Thymus (tissue), 14 donors: ENCODE results near the gene SNX12. TPM values are rescaled to one million over a fixed set of nuclear protein-coding genes. Genes with fewer than 3 reads are reported as not detected.

Experiments
- DNase-seq, 9 donors: peaks; one replicate each; pipeline ENCODE4 v3.0.0-alpha.2; 2013; ENCODE audit warnings: low spot score in 9 of 9, low read depth in 6 of 9, missing footprints in 1 of 9
- H3K27ac ChIP-seq, 2 donors: one replicate each; pipeline ENCODE4 v1.5.1; 2013; ENCODE audit warnings: control low read depth in 1 of 2, low read depth in 1 of 2, low read length in 1 of 2, mild to moderate bottlenecking in 1 of 2, moderate library complexity in 1 of 2
- H3K27me3 ChIP-seq, 2 donors: one replicate each; pipeline ENCODE4 v1.5.1; 2013; ENCODE audit warnings: low read length in 1 of 2; ENCODE audit not compliant: control insufficient read depth in 2 of 2, insufficient read depth in 1 of 2
- H3K36me3 ChIP-seq, 2 donors: one replicate each; pipeline ENCODE4 v1.5.1; 2013; ENCODE audit warnings: low read length in 1 of 2, mild to moderate bottlenecking in 1 of 2, moderate library complexity in 1 of 2; ENCODE audit not compliant: control insufficient read depth in 2 of 2, insufficient read depth in 2 of 2
- H3K4me1 ChIP-seq, 2 donors: one replicate each; pipeline ENCODE4 v1.5.1; 2013; ENCODE audit warnings: low read length in 2 of 2; ENCODE audit not compliant: control insufficient read depth in 2 of 2, insufficient read depth in 2 of 2
- H3K4me3 ChIP-seq, 2 donors: one replicate each; pipeline ENCODE4 v1.5.1; 2013; ENCODE audit warnings: low read length in 2 of 2, control low read depth in 1 of 2, mild to moderate bottlenecking in 1 of 2
- H3K9me3 ChIP-seq, 2 donors: one replicate each; pipeline ENCODE4 v1.5.1; 2013; ENCODE audit warnings: low read length in 1 of 2, mild to moderate bottlenecking in 1 of 2; ENCODE audit not compliant: control insufficient read depth in 2 of 2, insufficient read depth in 1 of 2
- WGBS: extraction: QIAGEN DNeasy Blood & Tissue Kit; methylation state at CpG from one replicate; pipeline ENCODE4 v1.1.7; 2013; 5-methylcytosine and 5-hydroxymethylcytosine counted together
- long read RNA-seq, 10 donors: transcript quantifications; one replicate each; lab custom pipeline, GENCODE V29; 2026
- polyA plus RNA-seq: library from polyadenylated mRNA; stranded (reverse); fragments of 200-250 nt; gene quantifications from one replicate; pipeline ENCODE4 v1.2.3, GENCODE V29; 2013
- total RNA-seq: library from RNA; stranded (reverse); fragments of 120-200 nt; gene quantifications from one replicate; pipeline ENCODE4 v1.2.4, GENCODE V29; 2013
- donor health status: healthy.

SNX12 gene
- total RNA-seq (29.7 TPM), polyA plus RNA-seq (23.5 TPM)
- long read RNA-seq, donor 1 = 0 reads
- long read RNA-seq, donor 2, transcript SNX12-202 (4 exons, 2,376 nt) = major isoform, 25 of 25 reads
- long read RNA-seq, donor 2, partial matches to known transcripts = 0 of 25 reads
- long read RNA-seq, donor 2, other reads (novel, unspliced or antisense) = 0 of 25 reads
- long read RNA-seq, donor 3, transcript SNX12-202 (4 exons, 2,376 nt) = major isoform, 12 of 23 reads
- long read RNA-seq, donor 3, partial matches to known transcripts = 11 of 23 reads
- long read RNA-seq, donor 3, other reads (novel, unspliced or antisense) = 0 of 23 reads
- long read RNA-seq, donor 4, transcript SNX12-202 (4 exons, 2,376 nt) = major isoform, 7 of 7 reads
- long read RNA-seq, donor 4, partial matches to known transcripts = 0 of 7 reads
- long read RNA-seq, donor 4, other reads (novel, unspliced or antisense) = 0 of 7 reads
- long read RNA-seq, donor 5, transcript SNX12-202 (4 exons, 2,376 nt) = major isoform, 16 of 16 reads
- long read RNA-seq, donor 5, partial matches to known transcripts = 0 of 16 reads
- long read RNA-seq, donor 5, other reads (novel, unspliced or antisense) = 0 of 16 reads
- long read RNA-seq, donor 6, transcript SNX12-202 (4 exons, 2,376 nt) = major isoform, 9 of 9 reads
- long read RNA-seq, donor 6, partial matches to known transcripts = 0 of 9 reads
- long read RNA-seq, donor 6, other reads (novel, unspliced or antisense) = 0 of 9 reads
- long read RNA-seq, donor 7, transcript SNX12-202 (4 exons, 2,376 nt) = major isoform, 10 of 10 reads
- long read RNA-seq, donor 7, partial matches to known transcripts = 0 of 10 reads
- long read RNA-seq, donor 7, other reads (novel, unspliced or antisense) = 0 of 10 reads
- long read RNA-seq, donor 8, partial matches to known transcripts = 0 of 3 reads
- long read RNA-seq, donor 8, other reads (novel, unspliced or antisense) = 0 of 3 reads
- long read RNA-seq, donor 9, transcript SNX12-202 (4 exons, 2,376 nt) = major isoform, 6 of 6 reads
- long read RNA-seq, donor 9, partial matches to known transcripts = 0 of 6 reads
- long read RNA-seq, donor 9, other reads (novel, unspliced or antisense) = 0 of 6 reads
- long read RNA-seq, donor 10, transcript SNX12-202 (4 exons, 2,376 nt) = major isoform, 5 of 5 reads
- long read RNA-seq, donor 10, partial matches to known transcripts = 0 of 5 reads
- long read RNA-seq, donor 10, other reads (novel, unspliced or antisense) = 0 of 5 reads

GRCh38 chrX:71068044-71068918 is at the start of gene SNX12:
Gene SNX12, minus strand, starts transcription at chrX:71068334. Its CDS starts 28 bp downstream, at chrX:71068306.
- Histone ChIP-seq H3K4me1 (peaks cover 0 to 2% of the 10 kb centered on the region in 2 donors), H3K27ac (peak within 1 kb of the TSS; percentile 85 to 88), H3K4me3 (peak within 1 kb of the TSS; percentile 59 to 65), H3K27me3 (no peaks in the 10 kb centered on the region), H3K9me3 (no peaks in the 10 kb centered on the region), H3K36me3 (no peaks in the 10 kb centered on the region)
- DNase-seq = peak; percentile 66 to 94 (median 85)
- under 1% methylated on average over 73 of the region's 73 CpGs for WGBS

GRCh38 chrX:71117358-71117757 is 49.2 kb upstream of the SNX12 start:
- H3K27me3 ChIP-seq = no peaks in the 10 kb centered on the region
- peaks cover 9 to 25% of the 10 kb centered on the region in 2 donors for H3K4me1 ChIP-seq
- no peak overlapping the region for H3K4me3 ChIP-seq
- WGBS = 96% methylated on average over 10 of the region's 10 CpGs
- no peak overlapping the region for H3K27ac ChIP-seq
- no peaks in the 10 kb centered on the region for H3K9me3 ChIP-seq
- peaks cover 15 to 26% of the 10 kb centered on the region in 2 donors for H3K36me3 ChIP-seq
- DNase-seq = no peak

- whole genome bisulfite sequencing = 12% methylated on average over 5 of the region's 5 CpGs
- Histone ChIP-seq H3K27me3 (no peaks in the 10 kb centered on the region), H3K4me3 (peak overlapping the region; percentile 53 to 80), H3K4me1 (peaks cover 4 to 36% of the 10 kb centered on the region in 2 donors), H3K27ac (peak overlapping the region; percentile 86 to 95), H3K36me3 (peaks cover 7 to 25% of the 10 kb centered on the region in 2 donors), H3K9me3 (no peaks in the 10 kb centered on the region)
- DNase-seq = no peak
Observed at GRCh38 chrX:71111921-71112431, 43.8 kb upstream of the SNX12 start.

GRCh38 chrX:71111141-71111843 is 43.2 kb upstream of the SNX12 start, which contains the start of gene IL2RG:
Gene IL2RG, minus strand, starts transcription at chrX:71111577. Its CDS starts 38 bp downstream, at chrX:71111539.
- Histone ChIP-seq H3K36me3 (peaks cover 9 to 25% of the 10 kb centered on the region in 2 donors), H3K4me1 (peaks cover 6 to 43% of the 10 kb centered on the region in 2 donors), H3K9me3 (no peaks in the 10 kb centered on the region), H3K27ac (peak within 1 kb of the TSS; percentile 86 to 95), H3K4me3 (peak within 1 kb of the TSS; percentile 53 to 80), H3K27me3 (no peaks in the 10 kb centered on the region)
- DNase-seq = peak; percentile 70 to 94 (median 83)
- 5% methylated on average over 8 of the region's 8 CpGs for WGBS

- Histone ChIP-seq H3K4me3 (peak overlapping the region; percentile 53 to 80), H3K9me3 (no peaks in the 10 kb centered on the region), H3K27ac (peak overlapping the region; percentile 53 to 91), H3K36me3 (peaks cover 9 to 30% of the 10 kb centered on the region in 2 donors), H3K27me3 (no peaks in the 10 kb centered on the region), H3K4me1 (peaks cover 7 to 64% of the 10 kb centered on the region in 2 donors)
- 64% methylated on average over 6 of the region's 6 CpGs for WGBS
- no peak for DNase-seq
Observed at GRCh38 chrX:71109051-71109450, 40.9 kb upstream of the SNX12 start.

GRCh38 chrX:71107762-71108360 is 39.7 kb upstream of the SNX12 start:
- peak in 3 of 9 donors; percentile 58 to 79 (median 59) for DNase-seq
- Histone ChIP-seq H3K4me3 (peak overlapping the region; percentile 53 to 80), H3K36me3 (peaks cover 9 to 30% of the 10 kb centered on the region in 2 donors), H3K27ac (peak overlapping the region; percentile 74 to 91), H3K4me1 (peaks cover 10 to 67% of the 10 kb centered on the region in 2 donors), H3K27me3 (no peaks in the 10 kb centered on the region), H3K9me3 (no peaks in the 10 kb centered on the region)
- WGBS = 2% methylated on average over 9 of the region's 9 CpGs

GRCh38 chrX:71107245-71107644 is 39.1 kb upstream of the SNX12 start:
- Histone ChIP-seq H3K36me3 (peaks cover 11 to 30% of the 10 kb centered on the region in 2 donors), H3K9me3 (no peaks in the 10 kb centered on the region), H3K4me1 (peaks cover 11 to 69% of the 10 kb centered on the region in 2 donors), H3K27ac (peak overlapping the region; percentile 74 to 91), H3K4me3 (peak overlapping the region; percentile 53 to 80), H3K27me3 (no peaks in the 10 kb centered on the region)
- 69% methylated on average over 4 of the region's 4 CpGs for WGBS
- no peak for DNase-seq
